Neural progenitor cell (in vitro differentiated cells): ENCODE data around the gene EPHA10.

ENCODE experiments used
- CTCF ChIP-seq: fragments of 200-600 bp; sonication (generic); IDR thresholded peaks from 2 replicates; pipeline ENCODE4 v1.5.1; 2017; ENCODE audit warnings: antibody characterized with exemption, mild to moderate bottlenecking
- EZH2 ChIP-seq: fragments of 200-600 bp; sonication (generic); IDR thresholded peaks from 2 replicates; pipeline ENCODE4 v1.6.1; 2017; ENCODE audit warnings: antibody characterized with exemption, mild to moderate bottlenecking, moderate library complexity
- EZH2phosphoT487 ChIP-seq: fragments of 200-600 bp; sonication (generic); IDR thresholded peaks from 2 replicates; pipeline ENCODE4 v1.6.1; 2017; ENCODE audit warnings: antibody characterized with exemption

- TF ChIP-seq CTCF (no peak), EZH2 (no peak), EZH2phosphoT487 (no peak)
Observed at GRCh38 chr1:37677808-37678207, 87.1 kb downstream of the EPHA10 start.
